GM23338 (cell line): Measurements from ENCODE around the gene AOAH. TPM values are rescaled to one million over a fixed set of nuclear protein-coding genes. Genes with fewer than 3 reads are reported as not detected.

Source experiments
- ATAC-seq: fragments of 200-7000 bp; cut with Tn5 transposase; 3 replicates; pipeline ENCODE4 v1.9.1; 2020
- DNase-seq: peaks from one replicate; pipeline ENCODE4 v3.0.0-alpha.2; 2015; ENCODE audit warnings: low spot score
- H2AFZ ChIP-seq: fragments of 200-600 bp; sonication (generic); 2 replicates; pipeline ENCODE4 v1.8.0; 2016; ENCODE audit warnings: antibody characterized with exemption, mild to moderate bottlenecking, moderate library complexity
- H3F3A ChIP-seq: fragments of 200-600 bp; sonication (generic); replicated peaks from 2 replicates; pipeline ENCODE4 v1.8.0; 2017; ENCODE audit warnings: antibody characterized with exemption, mixed run types, low read depth
- H3K27ac ChIP-seq: fragments of 200-600 bp; sonication (generic); 2 replicates; pipeline ENCODE4 v1.6.1; 2016; ENCODE audit warnings: low read depth
- H3K27me3 ChIP-seq: fragments of 200-600 bp; sonication (generic); 2 replicates; pipeline ENCODE4 v1.8.0; 2016; ENCODE audit warnings: mild to moderate bottlenecking, mixed run types, moderate library complexity; ENCODE audit not compliant: insufficient read depth
- H3K36me3 ChIP-seq: fragments of 200-600 bp; sonication (generic); 2 replicates; pipeline ENCODE4 v1.8.0; 2016; ENCODE audit warnings: mild to moderate bottlenecking; ENCODE audit not compliant: insufficient read depth
- H3K4me1 ChIP-seq: fragments of 200-600 bp; sonication (generic); 2 replicates; pipeline ENCODE4 v1.8.0; 2016; ENCODE audit warnings: mild to moderate bottlenecking, moderate library complexity; ENCODE audit not compliant: insufficient read depth
- H3K4me2 ChIP-seq: fragments of 200-600 bp; sonication (generic); 2 replicates; pipeline ENCODE4 v1.7.1; 2017; ENCODE audit warnings: mixed run types
- H3K4me3 ChIP-seq: fragments of 200-600 bp; sonication (generic); 2 replicates; pipeline ENCODE4 v1.6.1; 2016; ENCODE audit warnings: mixed run types
- H3K79me2 ChIP-seq: fragments of 200-600 bp; sonication (generic); replicated peaks from 2 replicates; pipeline ENCODE4 v1.8.0; 2017; ENCODE audit warnings: mild to moderate bottlenecking; ENCODE audit not compliant: insufficient read depth
- H3K9me2 ChIP-seq: fragments of 200-600 bp; sonication (generic); 2 replicates; pipeline ENCODE4 v1.8.0; 2017; ENCODE audit not compliant: insufficient read depth
- H4K20me1 ChIP-seq: fragments of 200-600 bp; sonication (generic); replicated peaks from 2 replicates; pipeline ENCODE4 v1.8.0; 2017; ENCODE audit warnings: mild to moderate bottlenecking; ENCODE audit not compliant: insufficient read depth
- H3K27ac Mint-ChIP-seq: 2 replicates; pipeline ENCODE4 v1.8.0; 2020; ENCODE audit warnings: inconsistent platforms, mild to moderate bottlenecking, moderate library complexity, mixed read lengths
- H3K27me3 Mint-ChIP-seq: 3 replicates; pipeline ENCODE4 v1.8.0; 2022; ENCODE audit warnings: low read depth, mild to moderate bottlenecking, moderate library complexity, mixed read lengths, inconsistent platforms; ENCODE audit not compliant: insufficient read depth, poor library complexity
- H3K36me3 Mint-ChIP-seq: 3 replicates; pipeline ENCODE4 v1.8.0; 2021; ENCODE audit warnings: low read depth, mild to moderate bottlenecking, inconsistent platforms, moderate library complexity, mixed read lengths
- H3K4me1 Mint-ChIP-seq: 3 replicates; pipeline ENCODE4 v1.8.0; 2020; ENCODE audit warnings: mild to moderate bottlenecking, inconsistent platforms, mixed read lengths
- H3K4me3 Mint-ChIP-seq: 3 replicates; pipeline ENCODE4 v1.8.0; 2021; ENCODE audit warnings: moderate library complexity, mild to moderate bottlenecking, inconsistent platforms, mixed read lengths
- H3K9me3 Mint-ChIP-seq: 3 replicates; pipeline ENCODE4 v1.8.0; 2020; ENCODE audit warnings: moderate library complexity, mild to moderate bottlenecking, inconsistent platforms, mixed read lengths
- CREB1 ChIP-seq: fragments of 250-450 bp; sonication (Bioruptor Pico); IDR thresholded peaks from 2 replicates; pipeline ENCODE4 v1.5.0; 2020; ENCODE audit warnings: low read depth, mild to moderate bottlenecking, moderate library complexity
- CTCF ChIP-seq, 2 experiments: fragments of 200-600 bp in 1 of 2; sonication (generic) in 1 of 2; conservative IDR thresholded peaks; 2 replicates each; pipeline versions ENCODE4 v1.5.1 to v1.6.1; 2016 to 2017; ENCODE audit warnings: antibody characterized with exemption in 2 of 2, low read depth in 2 of 2, mild to moderate bottlenecking in 2 of 2, moderate library complexity in 1 of 2
- ETS1 ChIP-seq: IDR thresholded peaks from 2 replicates; pipeline ENCODE4 v1.6.1; 2016; ENCODE audit warnings: antibody characterized with exemption
- NANOG ChIP-seq: IDR thresholded peaks from 2 replicates; pipeline ENCODE4 v1.6.1; 2016; ENCODE audit warnings: antibody characterized with exemption, borderline replicate concordance
- POLR2AphosphoS5 ChIP-seq: IDR thresholded peaks from 2 replicates; pipeline ENCODE4 v1.6.1; 2016; ENCODE audit warnings: antibody characterized with exemption, low read depth
- ZNF114 ChIP-seq: fragments of 250-450 bp; sonication (Bioruptor Pico); IDR thresholded peaks from 2 replicates; pipeline ENCODE4 v1.5.0; 2020; ENCODE audit warnings: mild to moderate bottlenecking, moderate library complexity
- ZNF331 ChIP-seq: fragments of 250-450 bp; sonication (Bioruptor Pico); IDR thresholded peaks from 2 replicates; pipeline ENCODE4 v1.5.0; 2020; ENCODE audit warnings: low read depth, mild to moderate bottlenecking, moderate library complexity
- polyA plus RNA-seq: library from polyadenylated mRNA; unstranded; fragments of >200 nt; fragmentation: Nextera tagmentation; extraction: Ambion mirVana; gene quantifications from 2 replicates; pipeline ENCODE4 v1.2.1, GENCODE V29; 2016
- total RNA-seq: library from RNA; depleted of rRNA; stranded (reverse); fragments of >200 nt; shearing (Covaris generic); gene quantifications from 2 replicates; pipeline ENCODE4 v1.2.3, GENCODE V29; 2014
- TF ChIP-seq, protein P1 (sequence below): IDR thresholded peaks from one replicate; pipeline ENCODE4 v1.6.1; 2018; ENCODE audit warnings: antibody characterized with exemption; ENCODE audit not compliant: unreplicated experiment

Gene AOAH
- total and polyA plus RNA-seq, 2 experiments from 2014 or later, result not detected

DNA sequence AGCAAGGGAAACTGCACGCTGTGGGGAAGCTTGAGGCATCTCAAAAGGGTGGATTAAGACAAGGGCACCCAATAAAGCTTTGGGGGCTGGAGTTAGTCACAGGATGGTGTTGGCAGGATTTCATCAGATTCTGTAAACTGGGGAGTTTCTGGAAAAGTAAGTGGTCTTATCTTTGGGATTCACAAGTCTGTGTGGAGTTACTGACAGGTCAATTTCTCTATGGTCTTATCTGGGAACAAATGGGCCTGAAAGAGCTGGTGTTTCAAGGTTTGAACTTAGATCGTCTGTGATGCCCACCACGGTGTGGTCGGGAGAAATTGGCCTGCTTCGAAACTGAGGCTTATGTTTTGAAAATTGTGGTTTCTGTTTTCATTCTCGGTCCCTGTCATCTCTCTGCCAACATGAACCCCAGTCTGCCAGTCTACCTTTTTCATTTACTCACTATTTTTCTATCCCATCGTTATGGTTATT is 23.8 kb upstream of the AOAH start:
- TF ChIP-seq ZNF331 (CRISPR knock-in tag) (no peak), ETS1 (no peak), CREB1 (CRISPR knock-in tag) (no peak), NANOG (no peak), POLR2AphosphoS5 (no peak), ZNF114 (CRISPR knock-in tag) (no peak), CTCF (conservative IDR thresholded peaks at IDR 0.05; ENCODE audit: low read depth in 2 of 2) (no peak)
- no peak overlapping the region for H3K27ac Mint-ChIP-seq
- peaks cover 6% of the 10 kb centered on the region for H3K27me3 Mint-ChIP-seq
- Histone ChIP-seq H3K79me2 (no peaks in the 10 kb centered on the region), H4K20me1 (no peaks in the 10 kb centered on the region), H3K27me3 (no peaks in the 10 kb centered on the region), H3K4me2 (no peak overlapping the region), H2AFZ (no peak overlapping the region), H3K9me2 (0 out of 2 replicates have a peak, but pooled peaks cover 5% of the 10 kb centered on the region), H3K27ac (no peak overlapping the region), H3K4me1 (no peaks in the 10 kb centered on the region), H3F3A (no peaks in the 10 kb centered on the region), H3K36me3 (no peaks in the 10 kb centered on the region), H3K4me3 (no peak overlapping the region)
- no peaks in the 10 kb centered on the region for H3K9me3 Mint-ChIP-seq
- DNase-seq, result no peak
- no peaks in the 10 kb centered on the region for H3K4me1 Mint-ChIP-seq
- H3K4me3 Mint-ChIP-seq, result no peak overlapping the region
- ATAC-seq, result no peak
- no peaks in the 10 kb centered on the region for H3K36me3 Mint-ChIP-seq

DNA sequence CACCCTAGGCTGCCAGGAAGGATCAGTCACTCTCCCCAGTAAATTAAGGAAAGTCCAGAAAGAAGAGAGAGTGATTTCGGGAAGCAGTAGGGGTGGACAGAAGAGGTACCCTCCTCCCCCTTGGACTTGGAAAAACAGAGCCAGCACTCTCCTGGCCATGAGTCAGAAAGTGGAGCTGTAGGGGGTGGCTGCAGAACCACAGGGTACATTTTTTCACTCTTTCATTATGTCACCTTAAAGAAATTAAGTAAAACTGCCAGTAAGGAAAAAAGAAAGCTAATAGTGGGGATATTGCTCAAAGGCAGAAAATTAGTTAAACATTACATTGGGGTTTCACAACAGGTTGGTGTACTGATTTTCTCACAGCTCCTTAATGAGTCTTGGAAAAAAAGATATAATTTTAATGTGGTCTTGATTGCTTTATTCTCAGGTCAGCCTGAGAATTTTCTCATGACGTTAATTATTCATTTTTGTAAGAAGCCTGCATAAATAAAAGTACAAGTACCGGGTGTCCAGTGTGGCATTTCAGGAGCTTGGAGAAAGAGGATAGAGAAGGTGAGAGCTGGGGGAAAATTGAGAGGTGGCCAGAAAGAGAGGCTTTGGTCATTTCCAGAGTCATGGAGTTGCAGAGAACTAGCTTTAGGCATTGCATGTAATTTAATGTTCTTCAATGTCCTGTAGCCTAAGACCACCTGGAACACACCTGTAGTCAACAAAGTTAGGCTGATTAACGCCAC is 23.2 kb upstream of the AOAH start:
- no peaks in the 10 kb centered on the region for H3K4me1 Mint-ChIP-seq
- H3K27me3 Mint-ChIP-seq, result peaks cover 6% of the 10 kb centered on the region
- H4K20me1 ChIP-seq, result no peaks in the 10 kb centered on the region
- no peaks in the 10 kb centered on the region for H3K79me2 ChIP-seq
- DNase-seq (no peak), ATAC-seq (no peak)
- no peak overlapping the region for H3K27ac Mint-ChIP-seq
- no peaks in the 10 kb centered on the region for H3K36me3 Mint-ChIP-seq
- no peaks in the 10 kb centered on the region for H3K4me1 ChIP-seq
- H3K9me2 ChIP-seq, result 0 out of 2 replicates have a peak, but pooled peaks cover 5% of the 10 kb centered on the region
- no peaks in the 10 kb centered on the region for H3K9me3 Mint-ChIP-seq
- H3K4me3 ChIP-seq, result no peak overlapping the region
- H3K27ac ChIP-seq, result no peak overlapping the region
- H3K4me2 ChIP-seq, result no peak overlapping the region
- H3F3A ChIP-seq, result no peaks in the 10 kb centered on the region
- H3K27me3 ChIP-seq, result no peaks in the 10 kb centered on the region
- H3K36me3 ChIP-seq, result no peaks in the 10 kb centered on the region
- no peak overlapping the region for H2AFZ ChIP-seq
- no peak overlapping the region for H3K4me3 Mint-ChIP-seq
- TF ChIP-seq CTCF (conservative IDR thresholded peaks at IDR 0.05; ENCODE audit: low read depth in 2 of 2), result no peak
- TF ChIP-seq, protein P1, sequence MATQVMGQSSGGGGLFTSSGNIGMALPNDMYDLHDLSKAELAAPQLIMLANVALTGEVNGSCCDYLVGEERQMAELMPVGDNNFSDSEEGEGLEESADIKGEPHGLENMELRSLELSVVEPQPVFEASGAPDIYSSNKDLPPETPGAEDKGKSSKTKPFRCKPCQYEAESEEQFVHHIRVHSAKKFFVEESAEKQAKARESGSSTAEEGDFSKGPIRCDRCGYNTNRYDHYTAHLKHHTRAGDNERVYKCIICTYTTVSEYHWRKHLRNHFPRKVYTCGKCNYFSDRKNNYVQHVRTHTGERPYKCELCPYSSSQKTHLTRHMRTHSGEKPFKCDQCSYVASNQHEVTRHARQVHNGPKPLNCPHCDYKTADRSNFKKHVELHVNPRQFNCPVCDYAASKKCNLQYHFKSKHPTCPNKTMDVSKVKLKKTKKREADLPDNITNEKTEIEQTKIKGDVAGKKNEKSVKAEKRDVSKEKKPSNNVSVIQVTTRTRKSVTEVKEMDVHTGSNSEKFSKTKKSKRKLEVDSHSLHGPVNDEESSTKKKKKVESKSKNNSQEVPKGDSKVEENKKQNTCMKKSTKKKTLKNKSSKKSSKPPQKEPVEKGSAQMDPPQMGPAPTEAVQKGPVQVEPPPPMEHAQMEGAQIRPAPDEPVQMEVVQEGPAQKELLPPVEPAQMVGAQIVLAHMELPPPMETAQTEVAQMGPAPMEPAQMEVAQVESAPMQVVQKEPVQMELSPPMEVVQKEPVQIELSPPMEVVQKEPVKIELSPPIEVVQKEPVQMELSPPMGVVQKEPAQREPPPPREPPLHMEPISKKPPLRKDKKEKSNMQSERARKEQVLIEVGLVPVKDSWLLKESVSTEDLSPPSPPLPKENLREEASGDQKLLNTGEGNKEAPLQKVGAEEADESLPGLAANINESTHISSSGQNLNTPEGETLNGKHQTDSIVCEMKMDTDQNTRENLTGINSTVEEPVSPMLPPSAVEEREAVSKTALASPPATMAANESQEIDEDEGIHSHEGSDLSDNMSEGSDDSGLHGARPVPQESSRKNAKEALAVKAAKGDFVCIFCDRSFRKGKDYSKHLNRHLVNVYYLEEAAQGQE, result no peak
- no peak for TF ChIP-seq ETS1
- TF ChIP-seq POLR2AphosphoS5, result no peak
